Suprapubic skin (tissue), 4 donors: ENCODE results near the gene TEDC1. TPM values are rescaled to one million over a fixed set of nuclear protein-coding genes. Genes with fewer than 3 reads are reported as not detected.

Source experiments
- DNase-seq, 2 donors: peaks; one replicate each; pipeline ENCODE4 v3.0.0-alpha.2; 2019; ENCODE audit warnings: low spot score in 2 of 2
- H3K27ac ChIP-seq: fragments of 200-600 bp; sonication (generic); one replicate; pipeline ENCODE4 v1.5.1; 2019
- H3K27me3 ChIP-seq: fragments of 200-600 bp; sonication (generic); one replicate; pipeline ENCODE4 v1.5.1; 2019
- H3K36me3 ChIP-seq: fragments of 200-600 bp; sonication (generic); one replicate; pipeline ENCODE4 v1.5.1; 2019
- H3K4me1 ChIP-seq: fragments of 200-600 bp; sonication (generic); one replicate; pipeline ENCODE4 v1.5.1; 2019
- H3K4me3 ChIP-seq: fragments of 200-600 bp; sonication (generic); one replicate; pipeline ENCODE4 v1.5.1; 2019; ENCODE audit warnings: mild to moderate bottlenecking
- H3K9me3 ChIP-seq: fragments of 200-600 bp; sonication (generic); one replicate; pipeline ENCODE4 v1.5.1; 2019
- POLR2A ChIP-seq, 2 donors: fragments of 450-650 bp; IDR thresholded peaks; one replicate each; pipeline ENCODE4 v1.6.1; 2017; ENCODE audit warnings: antibody characterized with exemption in 2 of 2, mild to moderate bottlenecking in 2 of 2, moderate library complexity in 2 of 2
- POLR2AphosphoS5 ChIP-seq, 3 donors: sonication (generic); formaldehyde crosslinking; IDR thresholded peaks; one replicate each; pipeline ENCODE4 v1.6.1; 2017; ENCODE audit warnings: antibody characterized with exemption in 3 of 3
- WGBS: methylation state at CpG from one replicate; pipeline ENCODE4 v1.1.5; 2018; 5-methylcytosine and 5-hydroxymethylcytosine counted together
- total RNA-seq, 4 donors: library from RNA; depleted of rRNA; stranded (reverse); fragments of >200 nt; gene quantifications; one replicate each; pipeline ENCODE4 v1.1.0, GENCODE V29; 2016

The TEDC1 gene
- total RNA-seq, 4 donors from 2014 or later, result 11.4 to 41.0 (median 14.0) TPM

- Histone ChIP-seq H3K9me3 (peaks cover 5% of the 10 kb centered on the region), H3K4me3 (no peak overlapping the region), H3K27ac (no peak overlapping the region), H3K36me3 (no peaks in the 10 kb centered on the region), H3K4me1 (no peaks in the 10 kb centered on the region), H3K27me3 (no peaks in the 10 kb centered on the region)
- TF ChIP-seq POLR2AphosphoS5 (IDR thresholded peaks at IDR 0.05), result no peak
- no peak for TF ChIP-seq POLR2A (IDR thresholded peaks at IDR 0.05)
- no peak for DNase-seq
- 97% methylated on average over 6 of the region's 38 CpGs for WGBS
Measured at GRCh38 chr14:105547741-105548169, 56.7 kb downstream of the TEDC1 start.

Other genes starting within 250 kb of the TEDC1 start
- gene BTBD6, start 242.7 kb upstream of the TEDC1 start, total RNA-seq, result 10 to 100 TPM; 38.9 to 63.7 (median 58.6) TPM
- 100 to 1,000 TPM in 1 of 4 donors, 10 to 100 TPM in 3; 37.9 to 102 (median 52.5) TPM for gene BRF1, start 190.2 kb upstream of the TEDC1 start, total RNA-seq
- gene PACS2, start 176.5 kb upstream of the TEDC1 start, total RNA-seq, result 100 to 1,000 TPM in 1 of 4 donors, 10 to 100 TPM in 3; 41.9 to 100 (median 66.6) TPM
- under 1 TPM in 1 of 4 donors, not detected in 3; 0.80 TPM for gene TEX22, start 92.7 kb upstream of the TEDC1 start, total RNA-seq
- 100 to 1,000 TPM in 1 of 4 donors, 10 to 100 TPM in 3; 38.1 to 107 (median 59.5) TPM for gene MTA1, start 71.4 kb upstream of the TEDC1 start, total RNA-seq
- 100 to 1,000 TPM in 2 of 4 donors, 10 to 100 TPM in 2; 70.7 to 140 (median 104) TPM for gene CRIP2, start 16.4 kb upstream of the TEDC1 start, total RNA-seq
- 100 to 1,000 TPM in 1 of 4 donors, 10 to 100 TPM in 3; 28.6 to 140 (median 76.2) TPM for gene CRIP1, start 4.4 kb upstream of the TEDC1 start, total RNA-seq
- 1 to 10 TPM; 1.7 to 4.2 (median 2.7) TPM for gene TMEM121, start 35.3 kb downstream of the TEDC1 start, total RNA-seq